Neural cell (in vitro differentiated cells): ENCODE measurements around the gene PAK5. TPM values are rescaled to one million over a fixed set of nuclear protein-coding genes. Genes with fewer than 3 reads are reported as not detected.

ENCODE experiments used
- H2AFZ ChIP-seq: fragments of 200-600, 300-800 bp; sonication (generic), shearing (Covaris generic); 2 replicates; pipeline ENCODE4 v1.6.0; 2014; ENCODE audit warnings: low read depth, mild to moderate bottlenecking, antibody characterized with exemption, low read length, moderate library complexity
- H3F3A ChIP-seq: fragments of 200-600 bp; shearing (Covaris generic); 2 replicates; pipeline ENCODE4 v1.6.1; 2016; ENCODE audit warnings: mild to moderate bottlenecking, moderate library complexity, mixed read lengths, antibody characterized with exemption, low read length; ENCODE audit not compliant: insufficient read depth, poor library complexity, severe bottlenecking
- H3K27ac ChIP-seq: fragments of 200-600, 300-800 bp; sonication (generic), shearing (Covaris generic); 2 replicates; pipeline ENCODE4 v1.5.1; 2014; ENCODE audit warnings: mild to moderate bottlenecking, low read length, moderate library complexity
- H3K27me3 ChIP-seq: fragments of 300-800, 200-600 bp; sonication (generic), shearing (Covaris generic); 2 replicates; pipeline ENCODE4 v1.6.0; 2014; ENCODE audit warnings: mild to moderate bottlenecking, low read depth, low read length, moderate library complexity; ENCODE audit not compliant: insufficient read depth
- H3K36me3 ChIP-seq: fragments of 300-800, 200-600 bp; sonication (generic), shearing (Covaris generic); 2 replicates; pipeline ENCODE4 v1.5.1; 2014; ENCODE audit warnings: mild to moderate bottlenecking, antibody characterized with exemption, low read length, moderate library complexity; ENCODE audit not compliant: insufficient read depth
- H3K4me2 ChIP-seq: fragments of 300-800, 200-600 bp; sonication (generic), shearing (Covaris generic); 2 replicates; pipeline ENCODE4 v1.6.0; 2014; ENCODE audit warnings: mild to moderate bottlenecking, low read length
- H3K4me3 ChIP-seq: fragments of 300-800, 200-600 bp; sonication (generic), shearing (Covaris generic); 2 replicates; pipeline ENCODE4 v1.5.1; 2014; ENCODE audit warnings: mild to moderate bottlenecking, low read length, moderate library complexity
- H3K79me2 ChIP-seq: fragments of 200-600 bp; shearing (Covaris generic); replicated peaks from 2 replicates; pipeline ENCODE4 v1.6.0; 2014; ENCODE audit warnings: mild to moderate bottlenecking, low read length, moderate library complexity; ENCODE audit not compliant: insufficient read depth
- H3K9ac ChIP-seq: fragments of 300-800, 200-600 bp; sonication (generic), shearing (Covaris generic); 2 replicates; pipeline ENCODE4 v1.6.1; 2016; ENCODE audit warnings: mild to moderate bottlenecking, low read length, mixed read lengths
- H3K9me2 ChIP-seq: fragments of 200-600 bp; shearing (Covaris generic); 2 replicates; pipeline ENCODE4 v1.6.1; 2016; ENCODE audit warnings: mild to moderate bottlenecking, low read length, mixed read lengths; ENCODE audit not compliant: insufficient read depth
- H3K9me3 ChIP-seq: fragments of 200-600, 300-800 bp; sonication (generic), shearing (Covaris generic); 2 replicates; pipeline ENCODE4 v1.6.1; 2016; ENCODE audit warnings: mild to moderate bottlenecking, mixed run types, low read length, moderate library complexity, mixed read lengths
- H4K20me1 ChIP-seq: fragments of 200-600 bp; shearing (Covaris generic); 2 replicates; pipeline ENCODE4 v1.6.1; 2016; ENCODE audit warnings: mild to moderate bottlenecking, mixed run types; ENCODE audit not compliant: insufficient read depth
- CTCF ChIP-seq: fragments of 450-650 bp; IDR thresholded peaks from 2 replicates; pipeline ENCODE4 v1.5.1; 2014; ENCODE audit warnings: antibody characterized with exemption, mild to moderate bottlenecking, moderate library complexity; ENCODE audit not compliant: poor library complexity, severe bottlenecking
- EP300 ChIP-seq: fragments of 450-650 bp; conservative IDR thresholded peaks from 2 replicates; pipeline ENCODE4 v1.6.1; 2014; ENCODE audit warnings: antibody characterized with exemption, mild to moderate bottlenecking, moderate library complexity; ENCODE audit not compliant: poor library complexity, severe bottlenecking
- EZH2 ChIP-seq: fragments of 200-600, 300-800 bp; shearing (Covaris generic), sonication (generic); IDR thresholded peaks from 2 replicates; pipeline ENCODE4 v1.6.1; 2014; ENCODE audit warnings: antibody characterized with exemption, low read length, borderline replicate concordance, mild to moderate bottlenecking; ENCODE audit not compliant: insufficient read depth, poor library complexity, severe bottlenecking
- MXI1 ChIP-seq: fragments of 450-650 bp; conservative IDR thresholded peaks from 2 replicates; pipeline ENCODE4 v1.6.1; 2014; ENCODE audit warnings: antibody characterized with exemption, mild to moderate bottlenecking; ENCODE audit not compliant: poor library complexity, severe bottlenecking
- POLR2AphosphoS5 ChIP-seq: IDR thresholded peaks from 2 replicates; pipeline ENCODE4 v1.6.1; 2012
- RAD21 ChIP-seq: fragments of 450-650 bp; conservative IDR thresholded peaks from 2 replicates; pipeline ENCODE4 v1.6.1; 2014; ENCODE audit warnings: antibody characterized with exemption, mild to moderate bottlenecking, moderate library complexity
- REST ChIP-seq: IDR thresholded peaks from 2 replicates; pipeline ENCODE4 v1.6.1; 2012; ENCODE audit warnings: borderline replicate concordance
- SMC3 ChIP-seq: fragments of 450-650 bp; conservative IDR thresholded peaks from 2 replicates; pipeline ENCODE4 v1.6.1; 2014; ENCODE audit warnings: antibody characterized with exemption, mild to moderate bottlenecking, moderate library complexity; ENCODE audit not compliant: poor library complexity
- TAF1 ChIP-seq: IDR thresholded peaks from 2 replicates; pipeline ENCODE4 v1.6.1; 2012; ENCODE audit warnings: low read depth
- polyA plus RNA-seq: library from polyadenylated mRNA; depleted of rRNA; stranded (reverse); fragments of >200 nt; gene quantifications from 2 replicates; pipeline ENCODE4 v1.2.3, GENCODE V29; 2014

PAK5 gene
- polyA plus RNA-seq, 1 donor from 2014 or later = 48.3 TPM

GRCh38 chr20:9555781-9556180, 283.1 kb downstream of the PAK5 start:
- Histone ChIP-seq H3K27me3 (no peaks in the 10 kb centered on the region), H3K27ac (no peak overlapping the region), H3K4me2 (no peak overlapping the region), H3K9ac (no peak overlapping the region), H2AFZ (no peak overlapping the region), H4K20me1 (no peaks in the 10 kb centered on the region), H3K9me3 (no peaks in the 10 kb centered on the region), H3F3A (no peaks in the 10 kb centered on the region), H3K4me3 (no peak overlapping the region), H3K79me2 (no peaks in the 10 kb centered on the region), H3K36me3 (peaks cover 8% of the 10 kb centered on the region), H3K9me2 (no peaks in the 10 kb centered on the region)
- TF ChIP-seq POLR2AphosphoS5 (no peak), RAD21 (no peak), TAF1 (no peak), REST (no peak), CTCF (no peak)

- no peaks in the 10 kb centered on the region for H3K9me2 ChIP-seq
- no peaks in the 10 kb centered on the region for H3K27me3 ChIP-seq
- H3K9ac ChIP-seq = no peak overlapping the region
- TF ChIP-seq MXI1 (no peak), POLR2AphosphoS5 (no peak), REST (no peak), RAD21 (no peak), CTCF (no peak), EP300 (no peak), TAF1 (no peak), EZH2 (no peak), SMC3 (no peak)
- H4K20me1 ChIP-seq = no peaks in the 10 kb centered on the region
- no peak overlapping the region for H3K4me3 ChIP-seq
- no peak overlapping the region for H3K27ac ChIP-seq
- no peak overlapping the region for H2AFZ ChIP-seq
- H3K36me3 ChIP-seq = peaks cover 5% of the 10 kb centered on the region
- H3K79me2 ChIP-seq = no peaks in the 10 kb centered on the region
- H3F3A ChIP-seq = no peaks in the 10 kb centered on the region
- no peaks in the 10 kb centered on the region for H3K9me3 ChIP-seq
- no peak overlapping the region for H3K4me2 ChIP-seq
Measured at GRCh38 chr20:9551808-9552550, 286.9 kb downstream of the PAK5 start.
